Measurements from ENCODE around the gene PLA2R1.
A peak's percentile ranks its signal among the peaks of the same experiment; 100 is the strongest.

PLA2R1 gene

GRCh38 chr2:159996792-159997546 lies 65.4 kb downstream of the PLA2R1 start:
- no peak overlapping the region for H3K18ac ChIP-seq (ENCODE audit: low read length)
- H3K4me2 ChIP-seq (ENCODE audit: insufficient read depth, low read length, poor library complexity, severe bottlenecking), result no peak overlapping the region
- H2BK15ac ChIP-seq (ENCODE audit: low read length), result no peak overlapping the region
- no peak overlapping the region for H4K91ac ChIP-seq (ENCODE audit: low read depth, low read length, poor library complexity)
- H2BK120ac ChIP-seq (ENCODE audit: low read depth, low read length), result no peak overlapping the region
- DNase-seq (ENCODE audit: low spot score), result no peak
- H4K8ac ChIP-seq (ENCODE audit: low read depth, low read length), result no peak overlapping the region
- no peak overlapping the region for H3K9ac ChIP-seq (ENCODE audit: low read depth, low read length, poor library complexity)
- no peak overlapping the region for H3K23ac ChIP-seq (ENCODE audit: low read depth, low read length, poor library complexity)
- H3K36me3 ChIP-seq (replicated peaks in 1 of 2; ENCODE audit: control insufficient read depth in 2 of 2, insufficient read depth in 2 of 2, low read length in 2 of 2), result no peaks in the 10 kb centered on the region
- H2BK12ac ChIP-seq (ENCODE audit: low read length), result no peak overlapping the region
- H3K27me3 ChIP-seq (ENCODE audit: control insufficient read depth in 3 of 3, insufficient read depth in 3 of 3, low read depth in 1 of 3, low read length in 3 of 3), result no peaks in the 10 kb centered on the region
- no peaks in the 10 kb centered on the region for H3K4me1 ChIP-seq (ENCODE audit: control insufficient read depth in 2 of 2, insufficient read depth in 1 of 2, low read depth in 1 of 2, low read length in 2 of 2)
- no peak overlapping the region for H3K4me3 ChIP-seq (ENCODE audit: low read length in 2 of 2)
- no peak overlapping the region for H3K14ac ChIP-seq (ENCODE audit: low read length)
- H2AK5ac ChIP-seq (ENCODE audit: low read depth, low read length), result no peak overlapping the region
- no peak overlapping the region for H3K4ac ChIP-seq (ENCODE audit: low read length)
- no peak overlapping the region for H2BK5ac ChIP-seq (ENCODE audit: low read length)
- no CpG with 5 or more reads among the region's 3 CpGs for WGBS, 2 donors (ENCODE audit: extremely low coverage in 2 of 2, insufficient read length in 2 of 2, insufficient replicate concordance in 1 of 2)
- H3K79me1 ChIP-seq (ENCODE audit: low read depth, low read length), result no peaks in the 10 kb centered on the region
- no peak overlapping the region for H3K27ac ChIP-seq (replicated peaks; ENCODE audit: low read length)
- peaks cover 0 to 2% of the 10 kb centered on the region in 2 donors for H3K9me3 ChIP-seq (replicated peaks in 1 of 2; ENCODE audit: control insufficient read depth in 2 of 2, insufficient read depth in 1 of 2, low read depth in 1 of 2, low read length in 2 of 2)
- H2AFZ ChIP-seq (ENCODE audit: low read length), result no peak overlapping the region

- no peak overlapping the region for H2BK12ac ChIP-seq (ENCODE audit: low read length)
- H3K4me2 ChIP-seq (ENCODE audit: insufficient read depth, low read length, poor library complexity, severe bottlenecking), result no peak overlapping the region
- no CpG with 5 or more reads among the region's 2 CpGs for WGBS, 2 donors (ENCODE audit: extremely low coverage in 2 of 2, insufficient read length in 2 of 2, insufficient replicate concordance in 1 of 2)
- no peak overlapping the region for H3K23ac ChIP-seq (ENCODE audit: low read depth, low read length, poor library complexity)
- no peak overlapping the region for H3K14ac ChIP-seq (ENCODE audit: low read length)
- H2BK120ac ChIP-seq (ENCODE audit: low read depth, low read length), result no peak overlapping the region
- no peak overlapping the region for H2AK5ac ChIP-seq (ENCODE audit: low read depth, low read length)
- no peak overlapping the region for H2BK5ac ChIP-seq (ENCODE audit: low read length)
- H2BK15ac ChIP-seq (ENCODE audit: low read length), result no peak overlapping the region
- no peak overlapping the region for H2AFZ ChIP-seq (ENCODE audit: low read length)
- H3K4me3 ChIP-seq (ENCODE audit: low read length in 2 of 2), result no peak overlapping the region
- no peak for DNase-seq (ENCODE audit: low spot score)
- no peak overlapping the region for H4K91ac ChIP-seq (ENCODE audit: low read depth, low read length, poor library complexity)
- H3K4me1 ChIP-seq (ENCODE audit: control insufficient read depth in 2 of 2, insufficient read depth in 1 of 2, low read depth in 1 of 2, low read length in 2 of 2), result no peaks in the 10 kb centered on the region
- H4K8ac ChIP-seq (ENCODE audit: low read depth, low read length), result no peak overlapping the region
- no peaks in the 10 kb centered on the region for H3K36me3 ChIP-seq (replicated peaks in 1 of 2; ENCODE audit: control insufficient read depth in 2 of 2, insufficient read depth in 2 of 2, low read length in 2 of 2)
- H3K9me3 ChIP-seq (replicated peaks in 1 of 2; ENCODE audit: control insufficient read depth in 2 of 2, insufficient read depth in 1 of 2, low read depth in 1 of 2, low read length in 2 of 2), result no peaks in the 10 kb centered on the region
- H3K9ac ChIP-seq (ENCODE audit: low read depth, low read length, poor library complexity), result no peak overlapping the region
- no peaks in the 10 kb centered on the region for H3K27me3 ChIP-seq (ENCODE audit: control insufficient read depth in 3 of 3, insufficient read depth in 3 of 3, low read depth in 1 of 3, low read length in 3 of 3)
- H3K79me1 ChIP-seq (ENCODE audit: low read depth, low read length), result no peaks in the 10 kb centered on the region
- no peak overlapping the region for H3K4ac ChIP-seq (ENCODE audit: low read length)
- no peak overlapping the region for H3K18ac ChIP-seq (ENCODE audit: low read length)
- no peak overlapping the region for H3K27ac ChIP-seq (replicated peaks; ENCODE audit: low read length)
Measured at GRCh38 chr2:159995038-159995437, 67.4 kb downstream of the PLA2R1 start.

- Histone ChIP-seq H2AFZ (ENCODE audit: low read length) (no peak overlapping the region), H2BK15ac (ENCODE audit: low read length) (no peak overlapping the region), H4K8ac (ENCODE audit: low read depth, low read length) (no peak overlapping the region), H2AK5ac (ENCODE audit: low read depth, low read length) (no peak overlapping the region), H3K79me1 (ENCODE audit: low read depth, low read length) (no peaks in the 10 kb centered on the region), H4K91ac (ENCODE audit: low read depth, low read length, poor library complexity) (no peak overlapping the region), H2BK12ac (ENCODE audit: low read length) (no peak overlapping the region), H3K4me1 (ENCODE audit: control insufficient read depth in 2 of 2, insufficient read depth in 1 of 2, low read depth in 1 of 2, low read length in 2 of 2) (no peaks in the 10 kb centered on the region), H3K9me3 (replicated peaks in 1 of 2; ENCODE audit: control insufficient read depth in 2 of 2, insufficient read depth in 1 of 2, low read depth in 1 of 2, low read length in 2 of 2) (no peaks in the 10 kb centered on the region), H3K36me3 (replicated peaks in 1 of 2; ENCODE audit: control insufficient read depth in 2 of 2, insufficient read depth in 2 of 2, low read length in 2 of 2) (no peaks in the 10 kb centered on the region), H3K27me3 (ENCODE audit: control insufficient read depth in 3 of 3, insufficient read depth in 3 of 3, low read depth in 1 of 3, low read length in 3 of 3) (peaks cover 0 to 12% (median 0%) of the 10 kb centered on the region in 3 experiments), H3K27ac (replicated peaks; ENCODE audit: low read length) (no peak overlapping the region), H3K23ac (ENCODE audit: low read depth, low read length, poor library complexity) (no peak overlapping the region), H3K18ac (ENCODE audit: low read length) (no peak overlapping the region), H3K4ac (ENCODE audit: low read length) (no peak overlapping the region), H3K14ac (ENCODE audit: low read length) (no peak overlapping the region), H3K4me3 (ENCODE audit: low read length in 2 of 2) (no peak overlapping the region), H3K4me2 (ENCODE audit: insufficient read depth, low read length, poor library complexity, severe bottlenecking) (no peak overlapping the region), H2BK5ac (ENCODE audit: low read length) (no peak overlapping the region), H3K9ac (ENCODE audit: low read depth, low read length, poor library complexity) (no peak overlapping the region), H2BK120ac (ENCODE audit: low read depth, low read length) (no peak overlapping the region)
- no peak for DNase-seq (ENCODE audit: low spot score)
- no CpG with 5 or more reads among the region's 4 CpGs for WGBS, 2 donors (ENCODE audit: extremely low coverage in 2 of 2, insufficient read length in 2 of 2, insufficient replicate concordance in 1 of 2)
Measured at GRCh38 chr2:159989249-159989648, 73.2 kb downstream of the PLA2R1 start.

GRCh38 chr2:159988412-159988970 lies 73.9 kb downstream of the PLA2R1 start:
- Histone ChIP-seq H3K4me3 (ENCODE audit: low read length in 2 of 2) (no peak overlapping the region), H3K9me3 (replicated peaks in 1 of 2; ENCODE audit: control insufficient read depth in 2 of 2, insufficient read depth in 1 of 2, low read depth in 1 of 2, low read length in 2 of 2) (no peaks in the 10 kb centered on the region), H4K8ac (ENCODE audit: low read depth, low read length) (no peak overlapping the region)

More at GRCh38 chr2:159988412-159988970, 73.9 kb downstream of the PLA2R1 start:
- no peak overlapping the region for H3K4ac ChIP-seq (ENCODE audit: low read length)
- no peak overlapping the region for H3K9ac ChIP-seq (ENCODE audit: low read depth, low read length, poor library complexity)
- H3K27ac ChIP-seq (replicated peaks; ENCODE audit: low read length), result no peak overlapping the region
- H2AFZ ChIP-seq (ENCODE audit: low read length), result no peak overlapping the region
- H3K4me2 ChIP-seq (ENCODE audit: insufficient read depth, low read length, poor library complexity, severe bottlenecking), result no peak overlapping the region
- no peaks in the 10 kb centered on the region for H3K36me3 ChIP-seq (replicated peaks in 1 of 2; ENCODE audit: control insufficient read depth in 2 of 2, insufficient read depth in 2 of 2, low read length in 2 of 2)
- no peak overlapping the region for H3K18ac ChIP-seq (ENCODE audit: low read length)
- no peak overlapping the region for H2BK15ac ChIP-seq (ENCODE audit: low read length)
- H3K4me1 ChIP-seq (ENCODE audit: control insufficient read depth in 2 of 2, insufficient read depth in 1 of 2, low read depth in 1 of 2, low read length in 2 of 2), result no peaks in the 10 kb centered on the region
- no peaks in the 10 kb centered on the region for H3K79me1 ChIP-seq (ENCODE audit: low read depth, low read length)
- no CpG with 5 or more reads among the region's 4 CpGs for WGBS, 2 donors (ENCODE audit: extremely low coverage in 2 of 2, insufficient read length in 2 of 2, insufficient replicate concordance in 1 of 2)
- H2BK12ac ChIP-seq (ENCODE audit: low read length), result no peak overlapping the region
- H2AK5ac ChIP-seq (ENCODE audit: low read depth, low read length), result no peak overlapping the region
- peaks cover 0 to 12% (median 0%) of the 10 kb centered on the region in 3 experiments for H3K27me3 ChIP-seq (ENCODE audit: control insufficient read depth in 3 of 3, insufficient read depth in 3 of 3, low read depth in 1 of 3, low read length in 3 of 3)
- DNase-seq (ENCODE audit: low spot score), result no peak
- no peak overlapping the region for H2BK120ac ChIP-seq (ENCODE audit: low read depth, low read length)
- H3K23ac ChIP-seq (ENCODE audit: low read depth, low read length, poor library complexity), result no peak overlapping the region
- no peak overlapping the region for H3K14ac ChIP-seq (ENCODE audit: low read length)
- peak overlapping the region; percentile 9 for H4K91ac ChIP-seq (ENCODE audit: low read depth, low read length, poor library complexity)
- no peak overlapping the region for H2BK5ac ChIP-seq (ENCODE audit: low read length)

Data from neuronal stem cell (in vitro differentiated cells).